H9 (cell line): ENCODE data around the gene MORN3. TPM values are rescaled to one million over a fixed set of nuclear protein-coding genes. Genes with fewer than 3 reads are reported as not detected.

Source experiments
- DNase-seq: peaks from one replicate; pipeline ENCODE4 v3.0.0-alpha.2; 2017
- H2AFZ ChIP-seq: one replicate; pipeline ENCODE4 v1.6.1; 2013; ENCODE audit warnings: mild to moderate bottlenecking, low read length, control low read depth, moderate library complexity
- H2AK5ac ChIP-seq: 2 replicates; pipeline ENCODE4 v1.6.1; 2013; ENCODE audit warnings: low read length, control low read depth, mixed read lengths; ENCODE audit not compliant: insufficient read length
- H2BK120ac ChIP-seq: one replicate; pipeline ENCODE4 v1.6.1; 2013; ENCODE audit warnings: low read depth, mild to moderate bottlenecking, low read length, control low read depth, inconsistent platforms; ENCODE audit not compliant: poor library complexity, severe bottlenecking
- H2BK12ac ChIP-seq: 2 replicates; pipeline ENCODE4 v1.6.1; 2013; ENCODE audit warnings: low read length, control low read depth, mixed read lengths, low read depth; ENCODE audit not compliant: insufficient read length
- H2BK15ac ChIP-seq: 2 replicates; pipeline ENCODE4 v1.6.1; 2013; ENCODE audit warnings: low read depth, low read length, control low read depth
- H2BK20ac ChIP-seq: one replicate; pipeline ENCODE4 v1.6.1; 2013; ENCODE audit warnings: low read depth, mild to moderate bottlenecking, low read length, control low read depth, inconsistent platforms; ENCODE audit not compliant: poor library complexity, severe bottlenecking
- H2BK5ac ChIP-seq: 2 replicates; pipeline ENCODE4 v1.6.1; 2013; ENCODE audit warnings: low read length, control low read depth, mixed read lengths; ENCODE audit not compliant: insufficient read length
- H3K14ac ChIP-seq: 2 replicates; pipeline ENCODE4 v1.6.1; 2013; ENCODE audit warnings: low read length, control low read depth; ENCODE audit not compliant: insufficient read depth
- H3K18ac ChIP-seq: 2 replicates; pipeline ENCODE4 v1.6.1; 2013; ENCODE audit warnings: low read depth, mild to moderate bottlenecking, mixed read lengths, low read length, control low read depth; ENCODE audit not compliant: insufficient read length
- H3K23ac ChIP-seq: 2 replicates; pipeline ENCODE4 v1.6.1; 2013; ENCODE audit warnings: low read length, control low read depth, mixed read lengths, low read depth; ENCODE audit not compliant: insufficient read length
- H3K23me2 ChIP-seq: 2 replicates; pipeline ENCODE4 v1.6.1; 2013; ENCODE audit warnings: low read depth, mild to moderate bottlenecking, mixed read lengths, low read length, control low read depth; ENCODE audit not compliant: insufficient read length, poor library complexity, severe bottlenecking
- H3K27ac ChIP-seq: 2 replicates; pipeline ENCODE4 v1.5.1; 2013; ENCODE audit warnings: low read length, control low read depth, mixed read lengths, low read depth; ENCODE audit not compliant: insufficient read length
- H3K27me3 ChIP-seq: 2 replicates; pipeline ENCODE4 v1.6.1; 2013; ENCODE audit warnings: low read length, control low read depth, inconsistent platforms; ENCODE audit not compliant: insufficient read depth
- H3K4ac ChIP-seq: 2 replicates; pipeline ENCODE4 v1.6.1; 2013; ENCODE audit warnings: low read depth, mild to moderate bottlenecking, control low read depth, inconsistent platforms, low read length, moderate library complexity
- H3K4me1 ChIP-seq: 2 replicates; pipeline ENCODE4 v1.6.1; 2013; ENCODE audit warnings: low read length, control low read depth, inconsistent platforms; ENCODE audit not compliant: insufficient read depth
- H3K4me2 ChIP-seq: 2 replicates; pipeline ENCODE4 v1.6.1; 2013; ENCODE audit warnings: low read length, control low read depth, mixed read lengths; ENCODE audit not compliant: insufficient read length, insufficient read depth
- H3K56ac ChIP-seq: 2 replicates; pipeline ENCODE4 v1.6.1; 2013; ENCODE audit warnings: low read depth, mild to moderate bottlenecking, mixed read lengths, low read length, control low read depth; ENCODE audit not compliant: insufficient read length
- H3K79me1 ChIP-seq: 2 replicates; pipeline ENCODE4 v1.6.1; 2013; ENCODE audit warnings: low read depth, mild to moderate bottlenecking, moderate library complexity, low read length, control low read depth, inconsistent platforms; ENCODE audit not compliant: insufficient read depth, poor library complexity, severe bottlenecking
- H3K79me2 ChIP-seq: 2 replicates; pipeline ENCODE4 v1.6.1; 2013; ENCODE audit warnings: low read length, control low read depth, inconsistent platforms; ENCODE audit not compliant: insufficient read depth
- H3K9ac ChIP-seq: 2 replicates; pipeline ENCODE4 v1.6.1; 2013; ENCODE audit warnings: low read length, control low read depth, mixed read lengths; ENCODE audit not compliant: insufficient read length; ENCODE audit errors: extremely low read depth
- H3K9me3 ChIP-seq: one replicate; pipeline ENCODE4 v1.6.1; 2013; ENCODE audit warnings: low read depth, low read length, inconsistent platforms; ENCODE audit not compliant: control insufficient read depth
- H3T11ph ChIP-seq: one replicate; pipeline ENCODE4 v1.6.1; 2013; ENCODE audit warnings: mild to moderate bottlenecking, low read length, control low read depth, inconsistent platforms
- H4K20me1 ChIP-seq: one replicate; pipeline ENCODE4 v1.6.1; 2013; ENCODE audit not compliant: control insufficient read depth, insufficient read length, insufficient read depth
- H4K5ac ChIP-seq: 2 replicates; pipeline ENCODE4 v1.6.1; 2013; ENCODE audit warnings: low read depth, mild to moderate bottlenecking, mixed read lengths, low read length, control low read depth; ENCODE audit not compliant: insufficient read length
- H4K8ac ChIP-seq: replicated peaks from 2 replicates; pipeline ENCODE4 v1.6.1; 2013; ENCODE audit warnings: low read length, control low read depth, mixed read lengths, low read depth; ENCODE audit not compliant: insufficient read length
- H4K91ac ChIP-seq: 2 replicates; pipeline ENCODE4 v1.6.1; 2013; ENCODE audit warnings: low read depth, mild to moderate bottlenecking, moderate library complexity, mixed read lengths, low read length, control low read depth; ENCODE audit not compliant: insufficient read length
- H3K27ac Mint-ChIP-seq, 3 experiments: 2 replicates in 2 of 3; 3 replicates in 1 of 3; pipeline ENCODE4 v1.8.0; 2020 to 2021; ENCODE audit warnings: mixed read lengths in 3 of 3, mild to moderate bottlenecking in 1 of 3, moderate library complexity in 1 of 3
- H3K27me3 Mint-ChIP-seq: 2 replicates; pipeline ENCODE4 v1.8.0; 2021; ENCODE audit warnings: low read depth, mild to moderate bottlenecking, moderate library complexity, mixed read lengths
- H3K36me3 Mint-ChIP-seq, 3 experiments: 2 replicates in 2 of 3; 3 replicates in 1 of 3; pipeline ENCODE4 v1.8.0; 2020 to 2021; ENCODE audit warnings: low read depth in 3 of 3, mixed read lengths in 3 of 3; ENCODE audit not compliant: insufficient read depth in 1 of 3
- H3K4me1 Mint-ChIP-seq, 2 experiments: 2 replicates each; pipeline ENCODE4 v1.8.0; 2020; ENCODE audit warnings: mixed read lengths in 2 of 2
- H3K4me3 Mint-ChIP-seq, 2 experiments: 2 replicates in 1 of 2; 3 replicates in 1 of 2; pipeline ENCODE4 v1.8.0; 2020 to 2021; ENCODE audit warnings: mild to moderate bottlenecking in 2 of 2, mixed read lengths in 2 of 2, moderate library complexity in 1 of 2
- H3K9me3 Mint-ChIP-seq, 2 experiments: 2 replicates in 1 of 2; 3 replicates in 1 of 2; pipeline ENCODE4 v1.8.0; 2020; ENCODE audit warnings: mild to moderate bottlenecking in 2 of 2, mixed read lengths in 2 of 2, moderate library complexity in 1 of 2
- CTCF ChIP-seq: fragments of 200-600 bp; sonication (generic); conservative IDR thresholded peaks from 3 replicates; pipeline ENCODE4 v1.8.0; 2021; ENCODE audit warnings: antibody characterized with exemption, mild to moderate bottlenecking
- WGBS: extraction: QIAGEN DNeasy Blood & Tissue Kit; methylation state at CpG from one replicate; pipeline ENCODE4 v1.1.7; 2013; ENCODE audit warnings: missing lambda C conversion rate, low lambda C conversion rate, mixed read lengths; ENCODE audit not compliant: insufficient read length; ENCODE audit errors: extremely low coverage; 5-methylcytosine and 5-hydroxymethylcytosine counted together
- total RNA-seq: library from RNA; stranded (reverse); gene quantifications from 2 replicates; pipeline ENCODE4 v1.2.1, GENCODE V29; 2021

The MORN3 gene
- total RNA-seq, 1 experiment from 2014 or later: 0.37 TPM

DNA sequence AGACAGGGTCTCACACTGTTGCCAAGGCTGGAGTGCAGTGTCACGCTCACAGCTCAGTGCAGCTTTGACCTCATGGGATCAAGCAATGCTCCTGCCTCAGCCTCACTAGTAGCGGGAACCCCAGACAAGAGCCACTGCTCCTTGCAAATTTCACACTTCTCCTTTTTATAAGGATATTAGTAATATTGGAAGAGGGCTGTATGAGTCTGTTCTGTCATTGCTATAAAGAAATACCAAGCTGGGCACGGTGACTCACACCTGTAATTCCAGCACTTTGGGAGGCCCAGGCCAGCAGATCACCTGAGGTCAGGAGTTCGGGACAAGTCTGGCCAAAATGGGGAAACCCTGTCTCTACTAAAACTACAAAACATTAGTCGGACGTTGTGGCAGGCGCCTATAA is 56.0 kb downstream of the MORN3 start:
- Histone ChIP-seq H3K4me2 (no peak overlapping the region), H3K4ac (no peak overlapping the region), H2AK5ac (no peak overlapping the region), H3K14ac (no peak overlapping the region), H3K9ac (no peak overlapping the region), H3K27me3 (no peaks in the 10 kb centered on the region), H3K4me1 (no peaks in the 10 kb centered on the region), H3K9me3 (no peaks in the 10 kb centered on the region), H3K27ac (no peak overlapping the region), H4K91ac (no peak overlapping the region), H3K56ac (no peak overlapping the region), H3K79me2 (no peaks in the 10 kb centered on the region), H3K23me2 (no peaks in the 10 kb centered on the region), H2BK5ac (no peak overlapping the region), H2BK15ac (no peak overlapping the region), H3K79me1 (no peaks in the 10 kb centered on the region), H4K20me1 (no peaks in the 10 kb centered on the region), H4K8ac (no peak overlapping the region), H2BK120ac (no peak overlapping the region), H2BK12ac (no peak overlapping the region), H2AFZ (no peak overlapping the region), H3K18ac (no peak overlapping the region), H2BK20ac (no peak overlapping the region), H3K23ac (no peak overlapping the region), H4K5ac (no peak overlapping the region), H3T11ph (no peak overlapping the region)
- peaks cover 8 to 28% of the 10 kb centered on the region in 2 experiments for H3K4me1 Mint-ChIP-seq
- TF ChIP-seq CTCF: no peak
- H3K4me3 Mint-ChIP-seq: no peak overlapping the region
- no CpG with 5 or more reads among the region's 7 CpGs for WGBS
- H3K36me3 Mint-ChIP-seq: peaks cover 0 to 4% (median 0%) of the 10 kb centered on the region in 3 experiments; a peak in 2 of 7 replicates
- DNase-seq: no peak
- no peak overlapping the region for H3K27ac Mint-ChIP-seq
- H3K9me3 Mint-ChIP-seq: peaks cover 0 to 3% of the 10 kb centered on the region in 2 experiments; a peak in 2 of 5 replicates
- H3K27me3 Mint-ChIP-seq: no peaks in the 10 kb centered on the region
